Stomach (tissue), 9 donors: Measurements from ENCODE around the gene FAM180B. TPM values are rescaled to one million over a fixed set of nuclear protein-coding genes. Genes with fewer than 3 reads are reported as not detected.
A peak's percentile ranks its signal among the peaks of the same experiment; 100 is the strongest.

Experiments used
- DNase-seq, 2 donors: peaks; one replicate each; pipeline versions ENCODE4 v3.0.0 to v3.0.0-alpha.2; 2013 to 2019
- H3K27ac ChIP-seq, 5 donors: fragments of 200-600 bp in 4 of 5; sonication (generic) in 4 of 5; one replicate each; pipeline ENCODE4 v1.5.1; 2013 to 2019; ENCODE audit warnings: mild to moderate bottlenecking in 1 of 5, moderate library complexity in 1 of 5
- H3K27me3 ChIP-seq, 3 donors: fragments of 200-600 bp; sonication (generic); one replicate each; pipeline ENCODE4 v1.5.1; 2017 to 2019; ENCODE audit warnings: mixed run types in 1 of 3
- H3K36me3 ChIP-seq, 4 donors: fragments of 200-600 bp; sonication (generic); 1 replicate in 3 of 4; 2 replicates in 1 of 4; pipeline ENCODE4 v1.5.1; 2016 to 2019
- H3K4me1 ChIP-seq, 4 donors: fragments of 200-600 bp; sonication (generic); one replicate each; pipeline ENCODE4 v1.5.1; 2016 to 2019
- H3K4me3 ChIP-seq, 4 donors: fragments of 200-600 bp; sonication (generic) in 3 of 4; one replicate each; pipeline ENCODE4 v1.5.1; 2016 to 2019; ENCODE audit warnings: mild to moderate bottlenecking in 1 of 4
- H3K9me3 ChIP-seq, 4 donors: fragments of 200-600 bp; sonication (generic); one replicate each; pipeline ENCODE4 v1.5.1; 2016 to 2019
- CTCF ChIP-seq, 7 experiments: fragments of 450-650 bp in 4 of 7; fragments of 200-600 bp in 3 of 7; sonication (generic) in 3 of 7; IDR thresholded peaks; one replicate each; pipeline ENCODE4 v1.5.1; 2016 to 2019; ENCODE audit warnings: antibody characterized with exemption in 7 of 7, control low read depth in 2 of 7, mild to moderate bottlenecking in 1 of 7
- EP300 ChIP-seq: sonication (generic); formaldehyde crosslinking; IDR thresholded peaks from one replicate; pipeline ENCODE4 v1.6.1; 2017; ENCODE audit warnings: antibody characterized with exemption
- POLR2A ChIP-seq, 4 donors: fragments of 450-650 bp; IDR thresholded peaks; one replicate each; pipeline ENCODE4 v1.6.1; 2016; ENCODE audit warnings: antibody characterized with exemption in 4 of 4, control low read depth in 2 of 4, mild to moderate bottlenecking in 1 of 4, moderate library complexity in 1 of 4
- POLR2AphosphoS5 ChIP-seq, 3 donors: sonication (generic); formaldehyde crosslinking; IDR thresholded peaks; one replicate each; pipeline ENCODE4 v1.6.1; 2016; ENCODE audit warnings: antibody characterized with exemption in 3 of 3
- WGBS, 5 donors: extraction: QIAGEN DNeasy Blood & Tissue Kit in 3 of 5; methylation state at CpG; one replicate each; pipeline versions ENCODE4 v1.1.5 to v1.1.7; 2013 to 2018; 5-methylcytosine and 5-hydroxymethylcytosine counted together
- intact Hi-C: fragments of 100-400 bp; cut with DNase I; formaldehyde crosslinking; loops from one replicate; pipeline ENCODE4 v1.15.1; 2023; ENCODE audit warnings: low total_unique reads
- polyA plus RNA-seq, 3 donors: library from polyadenylated mRNA; stranded (reverse); fragments of 200-250 nt; gene quantifications; one replicate each; pipeline ENCODE4 v1.2.3, GENCODE V29; 2013
- total RNA-seq, 5 donors: library from RNA; depleted of rRNA; stranded (reverse); fragments of >200 nt; gene quantifications; one replicate each; pipeline versions ENCODE4 v1.1.0 to v1.2.3, GENCODE V29; 2014 to 2016
- donor health status: healthy with polysubstance abuse.
- donor health status: Bipolar disorder and iron deficiency.
- donor health status: healthy.

Gene FAM180B
- total and polyA plus RNA-seq, 8 donors, result 0.37 to 1.2 TPM; not detected in 6

GRCh38 chr11:47607380-47607779, 20.9 kb downstream of the FAM180B start:
- Histone ChIP-seq H3K4me1 (peaks cover 0 to 14% (median 3%) of the 10 kb centered on the region in 4 donors), H3K27ac (no peak overlapping the region), H3K9me3 (no peaks in the 10 kb centered on the region), H3K36me3 (peaks cover 0 to 22% (median 8%) of the 10 kb centered on the region in 4 donors), H3K4me3 (no peak overlapping the region), H3K27me3 (no peaks in the 10 kb centered on the region)
- peak in 1 of 2 donors; percentile 77 for DNase-seq
- TF ChIP-seq POLR2A (IDR thresholded peaks at IDR 0.05) (no peak), POLR2AphosphoS5 (IDR thresholded peaks at IDR 0.05) (peak in 1 of 3 donors; percentile 30), CTCF (IDR thresholded peaks at IDR 0.05) (no peak), EP300 (no peak)
- 55 to 86% (median 80%) methylated on average over 7 of the region's 7 CpGs for WGBS, 5 donors
- intact Hi-C loops, result no loop called here

- H3K4me1 ChIP-seq, result peaks cover 0 to 14% (median 3%) of the 10 kb centered on the region in 4 donors
- 74 to 87% (median 81%) methylated on average over 3 of the region's 3 CpGs for WGBS, 5 donors
- intact Hi-C loops, result no loop called here
- no peak for DNase-seq
- TF ChIP-seq CTCF (IDR thresholded peaks at IDR 0.05) (no peak), POLR2A (IDR thresholded peaks at IDR 0.05) (no peak), POLR2AphosphoS5 (IDR thresholded peaks at IDR 0.05) (no peak), EP300 (no peak)
- H3K36me3 ChIP-seq, result peaks cover 0 to 22% (median 8%) of the 10 kb centered on the region in 4 donors
- no peaks in the 10 kb centered on the region for H3K27me3 ChIP-seq
- no peak overlapping the region for H3K27ac ChIP-seq
- H3K4me3 ChIP-seq, result no peak overlapping the region
- H3K9me3 ChIP-seq, result no peaks in the 10 kb centered on the region
Measured at GRCh38 chr11:47609675-47610074, 23.2 kb downstream of the FAM180B start.

GRCh38 chr11:47611348-47611794, 24.9 kb downstream of the FAM180B start:
- no peaks in the 10 kb centered on the region for H3K9me3 ChIP-seq
- H3K4me1 ChIP-seq, result peaks cover 0 to 14% (median 3%) of the 10 kb centered on the region in 4 donors
- WGBS, 5 donors, result 59 to 85% (median 78%) methylated on average over 6 of the region's 6 CpGs
- TF ChIP-seq POLR2AphosphoS5 (IDR thresholded peaks at IDR 0.05) (no peak), CTCF (IDR thresholded peaks at IDR 0.05) (no peak), EP300 (no peak), POLR2A (IDR thresholded peaks at IDR 0.05) (no peak)
- intact Hi-C loops, result no loop called here
- no peaks in the 10 kb centered on the region for H3K27me3 ChIP-seq
- no peak overlapping the region for H3K4me3 ChIP-seq
- no peak for DNase-seq
- no peak overlapping the region for H3K27ac ChIP-seq
- H3K36me3 ChIP-seq, result peaks cover 0 to 22% (median 10%) of the 10 kb centered on the region in 4 donors

- Histone ChIP-seq H3K4me1 (peaks cover 0 to 11% (median 5%) of the 10 kb centered on the region in 4 donors), H3K36me3 (peaks cover 12 to 48% (median 39%) of the 10 kb centered on the region in 4 donors), H3K27me3 (no peaks in the 10 kb centered on the region), H3K27ac (no peak overlapping the region), H3K9me3 (no peaks in the 10 kb centered on the region), H3K4me3 (no peak overlapping the region)
- intact Hi-C loops, result no loop called here
- no peak for TF ChIP-seq POLR2A (IDR thresholded peaks at IDR 0.05)
- no peak for DNase-seq
Measured at GRCh38 chr11:47615249-47615648, 28.8 kb downstream of the FAM180B start.

- H3K27me3 ChIP-seq, result no peaks in the 10 kb centered on the region
- intact Hi-C loops, result no loop called here
- peak in 5 of 7 experiments; percentile 11 to 48 (median 38) for TF ChIP-seq CTCF (IDR thresholded peaks at IDR 0.05)
- TF ChIP-seq POLR2AphosphoS5 (IDR thresholded peaks at IDR 0.05), result peak in 1 of 3 donors; percentile 27
- TF ChIP-seq POLR2A (IDR thresholded peaks at IDR 0.05), result no peak
- TF ChIP-seq EP300, result no peak
- peaks cover 27 to 52% (median 48%) of the 10 kb centered on the region in 4 donors for H3K36me3 ChIP-seq
- DNase-seq, result peak in 1 of 2 donors; percentile 84
- H3K27ac ChIP-seq, result no peak overlapping the region
- H3K9me3 ChIP-seq, result no peaks in the 10 kb centered on the region
- WGBS, 5 donors, result 86 to 89% (median 87%) methylated on average over 10 of the region's 10 CpGs
- no peak overlapping the region for H3K4me3 ChIP-seq
- H3K4me1 ChIP-seq, result peaks cover 0 to 11% (median 5%) of the 10 kb centered on the region in 4 donors
Measured at GRCh38 chr11:47616726-47617416, 30.4 kb downstream of the FAM180B start.
